Fibroblast of mammary gland (primary cell): ENCODE measurements around the gene UBXN4.

Source experiments
- DNase-seq: peaks from one replicate; pipeline ENCODE4 v3.0.0-alpha.2; 2010; ENCODE audit warnings: low read depth
- H3K4me3 ChIP-seq: 2 replicates; pipeline ENCODE4 v1.5.1; 2011; ENCODE audit warnings: low read depth, mild to moderate bottlenecking, low read length, moderate library complexity; ENCODE audit not compliant: control insufficient read depth
- TF ChIP-seq, protein P1 (sequence below): conservative IDR thresholded peaks from 2 replicates; pipeline ENCODE4 v1.5.1; 2011; ENCODE audit warnings: low read depth, low read length, inconsistent platforms; ENCODE audit not compliant: control insufficient read depth, insufficient read depth

Gene UBXN4

DNA sequence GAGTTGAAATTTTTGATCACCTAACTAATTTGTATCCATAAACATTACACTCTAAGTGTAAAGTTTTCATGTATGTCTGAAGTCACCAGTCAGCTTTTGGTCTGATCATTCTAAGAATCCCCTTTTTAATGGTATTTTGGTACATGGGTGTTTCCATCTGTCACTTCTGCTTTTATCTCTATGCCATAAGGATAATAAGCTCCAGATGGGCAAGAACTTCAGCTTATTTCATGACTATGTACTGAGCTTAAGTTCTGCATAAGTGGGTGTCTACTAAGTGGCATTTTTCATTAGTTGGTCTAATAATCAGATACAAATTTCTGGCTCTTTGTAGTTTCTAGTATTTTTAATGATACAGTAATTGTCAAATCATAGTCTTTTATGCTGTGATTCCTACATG is 20.4 kb downstream of the UBXN4 start:
- no peak for DNase-seq
- H3K4me3 ChIP-seq, result no peak overlapping the region
- TF ChIP-seq, protein P1, sequence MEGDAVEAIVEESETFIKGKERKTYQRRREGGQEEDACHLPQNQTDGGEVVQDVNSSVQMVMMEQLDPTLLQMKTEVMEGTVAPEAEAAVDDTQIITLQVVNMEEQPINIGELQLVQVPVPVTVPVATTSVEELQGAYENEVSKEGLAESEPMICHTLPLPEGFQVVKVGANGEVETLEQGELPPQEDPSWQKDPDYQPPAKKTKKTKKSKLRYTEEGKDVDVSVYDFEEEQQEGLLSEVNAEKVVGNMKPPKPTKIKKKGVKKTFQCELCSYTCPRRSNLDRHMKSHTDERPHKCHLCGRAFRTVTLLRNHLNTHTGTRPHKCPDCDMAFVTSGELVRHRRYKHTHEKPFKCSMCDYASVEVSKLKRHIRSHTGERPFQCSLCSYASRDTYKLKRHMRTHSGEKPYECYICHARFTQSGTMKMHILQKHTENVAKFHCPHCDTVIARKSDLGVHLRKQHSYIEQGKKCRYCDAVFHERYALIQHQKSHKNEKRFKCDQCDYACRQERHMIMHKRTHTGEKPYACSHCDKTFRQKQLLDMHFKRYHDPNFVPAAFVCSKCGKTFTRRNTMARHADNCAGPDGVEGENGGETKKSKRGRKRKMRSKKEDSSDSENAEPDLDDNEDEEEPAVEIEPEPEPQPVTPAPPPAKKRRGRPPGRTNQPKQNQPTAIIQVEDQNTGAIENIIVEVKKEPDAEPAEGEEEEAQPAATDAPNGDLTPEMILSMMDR, result no peak

DNA sequence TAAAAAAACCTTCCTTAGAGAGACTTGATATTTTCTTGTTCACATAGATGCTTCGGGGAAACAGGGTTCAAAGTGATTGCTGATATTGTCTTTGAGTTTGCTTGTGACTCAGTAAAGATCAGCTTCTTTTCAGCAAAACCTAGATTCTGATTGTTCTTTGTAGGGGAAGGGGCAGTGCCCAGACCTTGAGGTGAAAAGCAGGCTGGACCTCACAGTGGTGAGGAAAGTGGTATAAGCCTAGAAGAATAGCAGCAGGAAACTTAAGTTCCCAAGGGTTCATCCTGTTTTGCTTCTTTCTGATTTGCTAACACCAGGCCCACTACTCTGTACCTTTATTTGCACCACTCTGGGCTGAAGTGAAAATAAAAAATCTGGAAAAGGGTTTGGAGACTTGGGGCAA is 20.9 kb downstream of the UBXN4 start:
- TF ChIP-seq, protein P1, result no peak
- DNase-seq, result no peak
- H3K4me3 ChIP-seq, result no peak overlapping the region

DNA sequence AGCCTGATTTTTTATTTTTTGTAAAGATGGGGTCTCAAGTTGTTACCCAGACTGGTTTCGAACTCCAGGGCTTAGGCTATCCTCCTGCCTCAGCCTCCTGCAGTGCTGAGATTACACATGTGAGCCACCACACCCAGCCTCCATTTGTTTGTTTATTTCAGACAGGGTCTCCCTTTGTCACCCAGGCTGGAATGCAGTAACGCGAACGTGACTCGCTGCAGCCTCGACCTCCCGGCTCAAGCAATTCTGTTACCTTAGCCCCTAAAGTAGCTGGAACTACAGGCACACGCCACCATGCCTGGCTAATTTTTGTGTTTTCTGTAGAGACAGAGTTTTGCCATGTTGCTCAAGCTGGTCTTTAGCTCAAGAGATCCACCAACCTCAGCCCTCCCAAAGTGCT is 27.2 kb downstream of the UBXN4 start:
- no peak for DNase-seq
- TF ChIP-seq, protein P1, result no peak
- H3K4me3 ChIP-seq, result no peak overlapping the region

DNA sequence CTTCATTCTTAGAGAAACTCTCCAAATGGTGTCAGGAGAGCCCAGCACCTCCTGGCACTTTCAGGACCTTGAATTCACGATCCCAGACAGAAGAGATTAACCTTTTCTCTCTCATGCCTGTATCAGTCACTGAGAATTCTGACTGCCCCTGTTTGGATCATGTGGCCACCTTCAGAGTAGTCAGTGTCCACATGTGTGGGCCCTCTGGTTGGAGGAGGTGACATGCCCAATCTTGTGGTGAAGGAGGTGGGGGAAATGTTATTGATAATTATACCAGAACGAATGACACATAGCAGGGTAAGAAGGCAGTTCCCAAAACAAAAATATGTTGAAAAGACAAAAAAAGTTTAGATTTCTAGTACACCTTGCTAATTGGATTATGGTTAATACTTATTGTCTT is 31.7 kb downstream of the UBXN4 start:
- no peak for DNase-seq
- TF ChIP-seq, protein P1, result no peak
- H3K4me3 ChIP-seq, result no peak overlapping the region

DNA sequence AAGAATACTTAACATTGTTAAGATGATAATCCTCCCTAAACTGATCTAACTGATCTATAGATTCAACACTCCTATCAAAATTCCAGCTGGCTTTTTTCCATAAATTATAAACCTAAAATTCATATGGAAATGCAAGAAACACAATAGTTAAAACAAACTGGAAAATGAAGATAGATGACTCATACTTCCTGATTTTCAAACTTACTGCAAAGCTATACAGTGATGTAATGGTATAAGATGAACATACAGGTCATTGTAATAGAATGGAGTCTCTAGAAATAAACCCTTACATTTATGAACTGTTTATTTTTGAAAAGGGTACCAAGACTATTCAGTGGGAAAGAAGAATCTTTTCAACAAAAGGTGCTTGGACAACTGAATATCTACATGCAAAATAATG is 32.3 kb downstream of the UBXN4 start:
- H3K4me3 ChIP-seq, result no peak overlapping the region
- DNase-seq, result peak; percentile 25
- TF ChIP-seq, protein P1, result no peak

DNA sequence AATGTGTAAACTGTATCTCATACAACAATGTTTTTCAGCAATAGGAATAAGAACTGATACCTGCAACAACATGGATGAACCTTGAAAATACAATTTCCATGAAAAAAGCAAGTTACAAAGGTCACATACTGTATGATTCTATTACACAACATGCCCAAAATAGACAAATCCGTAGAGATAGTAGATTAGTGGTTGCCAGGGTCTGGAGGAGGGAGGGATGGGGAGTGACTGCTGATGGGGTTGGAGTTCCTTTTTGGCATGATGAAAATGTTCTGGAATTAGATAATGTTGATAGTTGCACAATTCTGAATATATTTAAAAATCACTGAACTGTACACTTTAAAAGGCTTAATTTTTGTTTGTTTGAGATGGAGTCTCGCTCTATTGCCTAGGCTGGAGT is 33.8 kb downstream of the UBXN4 start:
- H3K4me3 ChIP-seq, result no peak overlapping the region
- no peak for DNase-seq
- TF ChIP-seq, protein P1, result no peak

DNA sequence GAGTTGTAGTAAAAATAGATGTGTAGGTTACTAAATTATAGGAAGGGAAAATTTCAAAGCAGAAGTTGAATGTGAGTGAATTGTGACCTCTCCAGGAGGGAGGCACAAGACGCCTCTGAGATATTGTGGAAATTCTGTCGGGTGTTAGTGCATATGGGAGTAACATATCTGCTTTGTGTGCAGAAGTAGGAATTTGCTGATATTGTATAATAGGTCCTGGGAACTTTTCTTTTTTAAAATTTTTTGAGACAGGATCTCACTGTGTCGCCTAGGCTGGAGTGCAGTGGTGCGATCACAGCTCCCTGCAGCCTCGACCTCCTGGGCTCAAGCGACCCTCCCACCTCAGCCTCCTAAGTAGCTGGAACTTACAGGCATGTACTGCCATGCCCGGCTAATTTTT is 34.7 kb downstream of the UBXN4 start:
- H3K4me3 ChIP-seq, result no peak overlapping the region
- TF ChIP-seq, protein P1, result no peak
- DNase-seq, result no peak
